Measurements from ENCODE around the gene DR1.
A peak's percentile ranks its signal among the peaks of the same experiment; 100 is the strongest.
"Not testable (repeated sequence)": the region's sequence is repeated elsewhere in the genome, so short reads cannot be mapped to it uniquely, and the experiment has no call there.

The DR1 gene

GRCh38 chr1:93374334-93375106 lies 28.8 kb downstream of the DR1 start:
- H3K4me3 Mint-ChIP-seq = no peak overlapping the region
- intact Hi-C loops (cut with micrococcal nuclease) = loop anchor here (5.0 kb wide), 1 partner anchor 37 kb away; no protein-coding TSS in a partner anchor
- H3K27me3 Mint-ChIP-seq = no peaks in the 10 kb centered on the region
- no peaks in the 10 kb centered on the region for H3K4me1 Mint-ChIP-seq (ENCODE audit: low read depth)
- no peak overlapping the region for H3K27ac Mint-ChIP-seq
- H3K36me3 Mint-ChIP-seq (ENCODE audit: low read depth) = peaks cover 12% of the 10 kb centered on the region
- H3K9me3 Mint-ChIP-seq = peaks cover 45% of the 10 kb centered on the region

GRCh38 chr1:93384656-93385055 lies 38.9 kb downstream of the DR1 start:
- intact Hi-C loops (cut with micrococcal nuclease) = no loop called here
- no peak overlapping the region for H3K27ac Mint-ChIP-seq
- no peak overlapping the region for H3K4me3 Mint-ChIP-seq
- no peaks in the 10 kb centered on the region for H3K27me3 Mint-ChIP-seq
- peaks cover 29% of the 10 kb centered on the region for H3K9me3 Mint-ChIP-seq
- H3K4me1 Mint-ChIP-seq (ENCODE audit: low read depth) = no peaks in the 10 kb centered on the region
- no peaks in the 10 kb centered on the region for H3K36me3 Mint-ChIP-seq (ENCODE audit: low read depth)

- intact Hi-C loops (cut with micrococcal nuclease); H3K4me3 Mint-ChIP-seq; H3K4me1 Mint-ChIP-seq (ENCODE audit: low read depth); H3K36me3 Mint-ChIP-seq (ENCODE audit: low read depth); H3K27me3 Mint-ChIP-seq; H3K27ac Mint-ChIP-seq: not testable (repeated sequence)
- H3K9me3 Mint-ChIP-seq = peaks cover 29% of the 10 kb centered on the region
Observed at GRCh38 chr1:93386268-93386667, 40.6 kb downstream of the DR1 start.

- no peaks in the 10 kb centered on the region for H3K36me3 Mint-ChIP-seq (ENCODE audit: low read depth)
- no peaks in the 10 kb centered on the region for H3K4me1 Mint-ChIP-seq (ENCODE audit: low read depth)
Observed at GRCh38 chr1:93394514-93394913, 48.8 kb downstream of the DR1 start.

GRCh38 chr1:93395195-93395594 lies 49.5 kb downstream of the DR1 start:
- Mint-ChIP-seq H3K4me1 (ENCODE audit: low read depth) (no peaks in the 10 kb centered on the region), H3K36me3 (ENCODE audit: low read depth) (no peaks in the 10 kb centered on the region), H3K27ac (no peak overlapping the region), H3K27me3 (no peaks in the 10 kb centered on the region), H3K4me3 (no peak overlapping the region), H3K9me3 (no peaks in the 10 kb centered on the region)
- intact Hi-C loops (cut with micrococcal nuclease) = no loop called here

More at GRCh38 chr1:93394514-93394913, 48.8 kb downstream of the DR1 start:
- Mint-ChIP-seq H3K9me3 (no peaks in the 10 kb centered on the region), H3K27ac (no peak overlapping the region), H3K4me3 (no peak overlapping the region), H3K27me3 (no peaks in the 10 kb centered on the region)
- intact Hi-C loops (cut with micrococcal nuclease) = no loop called here

GRCh38 chr1:93399781-93400180 lies 54.1 kb downstream of the DR1 start:
- no peak overlapping the region for H3K27ac Mint-ChIP-seq
- H3K9me3 Mint-ChIP-seq = no peaks in the 10 kb centered on the region
- H3K27me3 Mint-ChIP-seq = no peaks in the 10 kb centered on the region
- H3K36me3 Mint-ChIP-seq (ENCODE audit: low read depth) = no peaks in the 10 kb centered on the region
- no peak overlapping the region for H3K4me3 Mint-ChIP-seq
- intact Hi-C loops (cut with micrococcal nuclease) = no loop called here
- H3K4me1 Mint-ChIP-seq (ENCODE audit: low read depth) = no peaks in the 10 kb centered on the region

- Mint-ChIP-seq H3K27me3 (no peaks in the 10 kb centered on the region), H3K36me3 (ENCODE audit: low read depth) (no peaks in the 10 kb centered on the region), H3K27ac (no peak overlapping the region), H3K4me3 (no peak overlapping the region), H3K4me1 (ENCODE audit: low read depth) (peaks cover 7% of the 10 kb centered on the region), H3K9me3 (peaks cover 8% of the 10 kb centered on the region)
- intact Hi-C loops (cut with micrococcal nuclease) = no loop called here
Observed at GRCh38 chr1:93408203-93408602, 62.5 kb downstream of the DR1 start.

GRCh38 chr1:93411000-93411399 lies 65.3 kb downstream of the DR1 start:
- H3K9me3 Mint-ChIP-seq = peaks cover 8% of the 10 kb centered on the region
- peaks cover 19% of the 10 kb centered on the region for H3K4me1 Mint-ChIP-seq (ENCODE audit: low read depth)
- H3K36me3 Mint-ChIP-seq (ENCODE audit: low read depth) = no peaks in the 10 kb centered on the region
- intact Hi-C loops (cut with micrococcal nuclease) = no loop called here
- no peak overlapping the region for H3K4me3 Mint-ChIP-seq
- no peaks in the 10 kb centered on the region for H3K27me3 Mint-ChIP-seq
- H3K27ac Mint-ChIP-seq = no peak overlapping the region

GRCh38 chr1:93414749-93415148 lies 69.0 kb downstream of the DR1 start:
- H3K27me3 Mint-ChIP-seq = no peaks in the 10 kb centered on the region
- no peak overlapping the region for H3K27ac Mint-ChIP-seq
- intact Hi-C loops (cut with micrococcal nuclease) = no loop called here
- H3K4me1 Mint-ChIP-seq (ENCODE audit: low read depth) = peaks cover 13% of the 10 kb centered on the region
- H3K9me3 Mint-ChIP-seq = no peaks in the 10 kb centered on the region
- no peaks in the 10 kb centered on the region for H3K36me3 Mint-ChIP-seq (ENCODE audit: low read depth)
- peak overlapping the region; percentile 27 for H3K4me3 Mint-ChIP-seq

GRCh38 chr1:93415296-93415695 lies 69.6 kb downstream of the DR1 start:
- H3K36me3 Mint-ChIP-seq (ENCODE audit: low read depth) = no peaks in the 10 kb centered on the region
- H3K4me3 Mint-ChIP-seq = peak overlapping the region; percentile 1
- H3K27ac Mint-ChIP-seq = no peak overlapping the region
- H3K4me1 Mint-ChIP-seq (ENCODE audit: low read depth) = peaks cover 13% of the 10 kb centered on the region
- intact Hi-C loops (cut with micrococcal nuclease) = no loop called here
- H3K27me3 Mint-ChIP-seq = no peaks in the 10 kb centered on the region
- H3K9me3 Mint-ChIP-seq = no peaks in the 10 kb centered on the region

- Mint-ChIP-seq H3K27ac (no peak overlapping the region), H3K27me3 (no peaks in the 10 kb centered on the region), H3K4me3 (no peak overlapping the region), H3K36me3 (ENCODE audit: low read depth) (no peaks in the 10 kb centered on the region), H3K4me1 (ENCODE audit: low read depth) (peaks cover 13% of the 10 kb centered on the region), H3K9me3 (no peaks in the 10 kb centered on the region)
- intact Hi-C loops (cut with micrococcal nuclease) = no loop called here
Observed at GRCh38 chr1:93416183-93416582, 70.5 kb downstream of the DR1 start.
